Transverse colon (tissue), 4 donors: ENCODE data around the gene SNX30.

ENCODE experiments used
- CTCF ChIP-seq, 5 experiments: fragments of 200-600 bp in 3 of 5; fragments of 450-650 bp in 2 of 5; sonication (generic) in 3 of 5; IDR thresholded peaks; 1 replicate in 2 of 5; 2 replicates in 3 of 5; pipeline ENCODE4 v1.5.1; 2016 to 2017; ENCODE audit warnings: antibody characterized with exemption in 5 of 5, inconsistent platforms in 3 of 5, mild to moderate bottlenecking in 2 of 5, moderate library complexity in 1 of 5
- EP300 ChIP-seq: sonication (generic); formaldehyde crosslinking; IDR thresholded peaks from one replicate; pipeline ENCODE4 v1.6.1; 2017; ENCODE audit warnings: antibody characterized with exemption, low read depth
- POLR2A ChIP-seq: fragments of 450-650 bp; IDR thresholded peaks from one replicate; pipeline ENCODE4 v1.6.1; 2016; ENCODE audit warnings: antibody characterized with exemption, mild to moderate bottlenecking, moderate library complexity
- POLR2AphosphoS5 ChIP-seq, 3 donors: sonication (generic); formaldehyde crosslinking; IDR thresholded peaks; one replicate each; pipeline ENCODE4 v1.6.1; 2016; ENCODE audit warnings: antibody characterized with exemption in 3 of 3

- TF ChIP-seq CTCF (IDR thresholded peaks at IDR 0.05) (no peak), EP300 (no peak), POLR2AphosphoS5 (IDR thresholded peaks at IDR 0.05) (no peak), POLR2A (no peak)
Observed at GRCh38 chr9:112712678-112713077, 37.9 kb upstream of the SNX30 start.
